Loucy (cell line): ENCODE results near the gene SIX6.
"Not testable (repeated sequence)": the region's sequence is repeated elsewhere in the genome, so short reads cannot be mapped to it uniquely, and the experiment has no call there.

Experiments used
- H2AFZ ChIP-seq: fragments of 200-600 bp; sonication (generic); 2 replicates; pipeline ENCODE4 v1.6.0; 2016; ENCODE audit warnings: antibody characterized with exemption, mild to moderate bottlenecking, low read length, moderate library complexity
- H3F3A ChIP-seq: fragments of 200-600 bp; 2 replicates; pipeline ENCODE4 v1.6.0; 2016; ENCODE audit warnings: antibody characterized with exemption, low read depth, mild to moderate bottlenecking
- H3K27me3 ChIP-seq: fragments of 200-600 bp; sonication (generic); 2 replicates; pipeline ENCODE4 v1.6.1; 2014; ENCODE audit warnings: low read length, mild to moderate bottlenecking; ENCODE audit not compliant: insufficient read depth, poor library complexity, severe bottlenecking
- H3K36me3 ChIP-seq: fragments of 200-600 bp; sonication (generic); 2 replicates; pipeline ENCODE4 v1.6.1; 2016; ENCODE audit warnings: low read length; ENCODE audit not compliant: insufficient read depth
- H3K4me1 ChIP-seq: fragments of 200-600 bp; sonication (generic); 2 replicates; pipeline ENCODE4 v1.5.1; 2014; ENCODE audit warnings: low read length, mild to moderate bottlenecking; ENCODE audit not compliant: insufficient read depth, poor library complexity, severe bottlenecking
- H3K4me2 ChIP-seq: fragments of 200-600 bp; sonication (generic); 2 replicates; pipeline ENCODE4 v1.6.0; 2014; ENCODE audit warnings: antibody characterized with exemption, low read length, low read depth, mild to moderate bottlenecking; ENCODE audit not compliant: poor library complexity, severe bottlenecking
- H3K4me3 ChIP-seq: fragments of 200-600 bp; sonication (generic); 2 replicates; pipeline ENCODE4 v1.5.1; 2014; ENCODE audit warnings: low read length, mild to moderate bottlenecking, mixed read lengths; ENCODE audit not compliant: poor library complexity, severe bottlenecking
- H3K79me2 ChIP-seq: fragments of 200-600 bp; sonication (generic); 2 replicates; pipeline ENCODE4 v1.6.1; 2014; ENCODE audit warnings: low read length; ENCODE audit not compliant: insufficient read depth
- H3K9ac ChIP-seq: fragments of 200-600 bp; sonication (generic); 2 replicates; pipeline ENCODE4 v1.6.0; 2014; ENCODE audit warnings: mild to moderate bottlenecking, low read depth, low read length, moderate library complexity; ENCODE audit not compliant: poor library complexity, severe bottlenecking
- H3K9me2 ChIP-seq: fragments of 200-600 bp; sonication (generic); replicated peaks from 2 replicates; pipeline ENCODE4 v1.6.1; 2016; ENCODE audit warnings: low read depth, low read length, mixed read lengths
- H3K9me3 ChIP-seq: fragments of 200-600 bp; sonication (generic); 2 replicates; pipeline ENCODE4 v1.6.1; 2014; ENCODE audit warnings: mild to moderate bottlenecking, antibody characterized with exemption, low read length, low read depth; ENCODE audit not compliant: insufficient read depth
- H4K20me1 ChIP-seq: fragments of 200-600 bp; sonication (generic); 2 replicates; pipeline ENCODE4 v1.6.0; 2014; ENCODE audit warnings: antibody characterized with exemption, low read length, mild to moderate bottlenecking; ENCODE audit not compliant: insufficient read depth, poor library complexity, severe bottlenecking
- EZH2phosphoT487 ChIP-seq: fragments of 200-600 bp; IDR thresholded peaks from 2 replicates; pipeline ENCODE4 v1.6.1; 2018; ENCODE audit warnings: antibody characterized with exemption, mild to moderate bottlenecking, moderate library complexity, borderline replicate concordance
- TF ChIP-seq, protein P1 (sequence below): fragments of 200-600 bp; sonication (generic); conservative IDR thresholded peaks from 2 replicates; pipeline ENCODE4 v1.5.1; 2014; ENCODE audit warnings: mild to moderate bottlenecking, antibody characterized with exemption, low read length

SIX6 gene

GRCh38 chr14:60508707-60509437 lies at the start of gene SIX6:
Gene SIX6, plus strand, starts transcription at chr14:60509146. Its CDS starts 253 bp downstream, at chr14:60509399.
- Histone ChIP-seq H3K36me3 (no peaks in the 10 kb centered on the region), H4K20me1 (no peaks in the 10 kb centered on the region), H3K4me2 (no peak within 1 kb of the TSS), H3K9me3 (no peaks in the 10 kb centered on the region), H3K4me1 (no peaks in the 10 kb centered on the region), H3K9me2 (no peaks in the 10 kb centered on the region), H3K4me3 (no peak within 1 kb of the TSS), H3F3A (no peaks in the 10 kb centered on the region), H2AFZ (no peak within 1 kb of the TSS), H3K27me3 (no peaks in the 10 kb centered on the region), H3K9ac (no peak within 1 kb of the TSS), H3K79me2 (no peaks in the 10 kb centered on the region)
- TF ChIP-seq EZH2phosphoT487 = no peak
- TF ChIP-seq, protein P1, sequence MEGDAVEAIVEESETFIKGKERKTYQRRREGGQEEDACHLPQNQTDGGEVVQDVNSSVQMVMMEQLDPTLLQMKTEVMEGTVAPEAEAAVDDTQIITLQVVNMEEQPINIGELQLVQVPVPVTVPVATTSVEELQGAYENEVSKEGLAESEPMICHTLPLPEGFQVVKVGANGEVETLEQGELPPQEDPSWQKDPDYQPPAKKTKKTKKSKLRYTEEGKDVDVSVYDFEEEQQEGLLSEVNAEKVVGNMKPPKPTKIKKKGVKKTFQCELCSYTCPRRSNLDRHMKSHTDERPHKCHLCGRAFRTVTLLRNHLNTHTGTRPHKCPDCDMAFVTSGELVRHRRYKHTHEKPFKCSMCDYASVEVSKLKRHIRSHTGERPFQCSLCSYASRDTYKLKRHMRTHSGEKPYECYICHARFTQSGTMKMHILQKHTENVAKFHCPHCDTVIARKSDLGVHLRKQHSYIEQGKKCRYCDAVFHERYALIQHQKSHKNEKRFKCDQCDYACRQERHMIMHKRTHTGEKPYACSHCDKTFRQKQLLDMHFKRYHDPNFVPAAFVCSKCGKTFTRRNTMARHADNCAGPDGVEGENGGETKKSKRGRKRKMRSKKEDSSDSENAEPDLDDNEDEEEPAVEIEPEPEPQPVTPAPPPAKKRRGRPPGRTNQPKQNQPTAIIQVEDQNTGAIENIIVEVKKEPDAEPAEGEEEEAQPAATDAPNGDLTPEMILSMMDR = no peak

DNA sequence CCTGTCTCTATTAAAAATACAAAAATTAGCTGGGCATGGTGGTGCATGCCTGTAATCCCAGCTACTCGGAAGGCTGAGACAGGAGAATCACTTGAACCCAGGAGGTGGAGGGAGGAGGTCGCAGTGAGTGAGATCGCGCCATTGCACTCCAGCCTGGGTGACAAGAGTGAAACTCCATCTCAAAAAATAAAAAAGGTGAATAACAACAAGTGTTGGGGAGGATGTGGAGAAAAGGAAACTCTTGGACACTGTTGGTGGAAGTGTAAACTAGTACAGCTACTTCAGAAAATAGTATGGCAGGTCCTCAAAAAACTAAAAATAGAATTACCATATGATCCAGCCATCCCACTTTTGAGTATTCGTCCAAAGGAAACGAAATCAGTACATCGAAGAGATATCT lies 28.7 kb upstream of the SIX6 start:
- H3K4me1 ChIP-seq, H3K9me3 ChIP-seq, H2AFZ ChIP-seq, H3K4me2 ChIP-seq, H3K36me3 ChIP-seq, H3K4me3 ChIP-seq, H3K9ac ChIP-seq, H3F3A ChIP-seq, H3K79me2 ChIP-seq, H3K27me3 ChIP-seq, H4K20me1 ChIP-seq, H3K9me2 ChIP-seq: not testable (repeated sequence)

DNA sequence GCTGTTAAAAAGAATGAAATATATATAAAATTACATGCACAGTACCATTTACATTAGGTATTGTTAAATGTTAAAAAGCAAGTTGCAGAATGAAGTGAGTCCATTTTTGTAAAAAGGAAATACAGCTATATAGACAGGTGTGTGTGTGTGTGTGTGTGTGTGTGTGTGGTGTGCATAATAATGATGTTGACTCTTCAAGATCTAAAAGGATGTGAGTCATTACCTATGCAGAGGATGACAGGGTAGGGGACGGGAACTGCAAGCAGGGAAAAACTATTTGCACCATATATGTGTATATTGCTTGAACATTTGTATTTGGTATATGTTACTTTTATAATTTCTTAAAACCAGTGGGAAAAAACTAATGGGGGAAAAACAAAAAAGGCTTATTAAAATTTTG lies 26.2 kb upstream of the SIX6 start:
- Histone ChIP-seq H3K79me2 (no peaks in the 10 kb centered on the region), H2AFZ (no peak overlapping the region), H3K27me3 (no peaks in the 10 kb centered on the region), H3K4me3 (no peak overlapping the region), H3K9me2 (no peaks in the 10 kb centered on the region), H3K9ac (no peak overlapping the region), H3K36me3 (no peaks in the 10 kb centered on the region), H4K20me1 (no peaks in the 10 kb centered on the region), H3K4me2 (no peak overlapping the region), H3K4me1 (no peaks in the 10 kb centered on the region), H3K9me3 (no peaks in the 10 kb centered on the region), H3F3A (no peaks in the 10 kb centered on the region)
- no peak for TF ChIP-seq EZH2phosphoT487
- TF ChIP-seq, protein P1 = no peak

DNA sequence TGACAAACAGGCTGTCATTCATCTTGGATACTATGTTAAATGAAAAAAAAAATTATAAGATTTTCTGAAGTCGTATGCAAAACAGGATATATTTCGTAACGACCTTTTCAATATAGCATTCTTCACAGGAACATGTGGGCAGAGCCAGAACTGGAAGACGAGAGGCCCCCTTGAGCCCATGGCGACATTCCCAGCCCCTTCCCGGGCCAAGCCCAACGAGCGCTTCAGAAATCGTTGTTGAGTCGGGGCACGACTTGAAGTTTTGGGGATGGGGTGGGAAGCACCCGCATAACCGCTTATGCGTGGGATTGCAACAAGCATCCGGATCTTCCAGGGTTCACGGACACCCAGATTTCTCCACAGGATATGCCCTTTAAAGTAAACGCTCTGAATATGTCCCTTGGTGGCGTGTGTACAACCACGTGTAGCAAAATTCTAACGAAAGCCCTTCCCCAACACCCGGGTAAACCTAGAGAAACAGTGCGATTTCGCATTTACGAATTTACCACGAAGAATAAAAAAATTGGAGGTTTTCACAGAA lies 23.8 kb upstream of the SIX6 start:
- H3K79me2 ChIP-seq = no peaks in the 10 kb centered on the region
- H3K36me3 ChIP-seq = no peaks in the 10 kb centered on the region
- no peaks in the 10 kb centered on the region for H3K27me3 ChIP-seq
- no peaks in the 10 kb centered on the region for H3K4me1 ChIP-seq
- no peak overlapping the region for H3K4me2 ChIP-seq
- TF ChIP-seq, protein P1 = no peak
- no peak for TF ChIP-seq EZH2phosphoT487
- H3F3A ChIP-seq = no peaks in the 10 kb centered on the region
- no peaks in the 10 kb centered on the region for H4K20me1 ChIP-seq
- H2AFZ ChIP-seq = no peak overlapping the region
- H3K9ac ChIP-seq = no peak overlapping the region
- H3K4me3 ChIP-seq = no peak overlapping the region
- no peaks in the 10 kb centered on the region for H3K9me3 ChIP-seq
- no peaks in the 10 kb centered on the region for H3K9me2 ChIP-seq
